ENCODE results near the gene LTBP1. TPM values are rescaled to one million over a fixed set of nuclear protein-coding genes. Genes with fewer than 3 reads are reported as not detected.
"Not testable (repeated sequence)": the region's sequence is repeated elsewhere in the genome, so short reads cannot be mapped to it uniquely, and the experiment has no call there.

Gene LTBP1
- total and polyA plus RNA-seq, 7 experiments from 2014 or later = 0.29 to 2.1 TPM; not detected in 5

- peaks cover 0 to 4% (median 0%) of the 10 kb centered on the region in 7 donors for H3K4me1 Mint-ChIP-seq
- Histone ChIP-seq H3K4me3 (ENCODE audit: low read length) (no peak overlapping the region), H3K9me3 (ENCODE audit: control insufficient read depth in 2 of 3, low read length in 3 of 3) (no peaks in the 10 kb centered on the region), H3K27me3 (ENCODE audit: control insufficient read depth in 2 of 2, insufficient read depth in 2 of 2, low read length in 2 of 2) (no peaks in the 10 kb centered on the region), H3K27ac (ENCODE audit: low read depth, low read length) (no peak overlapping the region), H3K4me1 (ENCODE audit: control insufficient read depth in 2 of 2, insufficient read depth in 2 of 2, low read length in 2 of 2) (no peaks in the 10 kb centered on the region), H3K36me3 (ENCODE audit: control insufficient read depth in 2 of 3, insufficient read depth in 3 of 3, low read length in 3 of 3) (no peaks in the 10 kb centered on the region)
- H3K27ac Mint-ChIP-seq = no peak overlapping the region
- ChIA-PET POLR2A (no interaction called here), CTCF (no interaction called here)
- DNase-seq = no peak
- intact Hi-C loops (cut with micrococcal nuclease) = no loop called here
- peaks cover 0 to 27% (median 3%) of the 10 kb centered on the region in 5 donors for H3K27me3 Mint-ChIP-seq
- H3K9me3 Mint-ChIP-seq = peaks cover 0 to 5% (median 0%) of the 10 kb centered on the region in 11 donors
- peaks cover 0 to 3% (median 0%) of the 10 kb centered on the region in 5 donors for H3K36me3 Mint-ChIP-seq
- no peak for ATAC-seq
- H3K4me3 Mint-ChIP-seq = no peak overlapping the region
Measured at GRCh38 chr2:33167622-33168245, 221.0 kb downstream of the LTBP1 start.

GRCh38 chr2:33168425-33168824 lies 221.7 kb downstream of the LTBP1 start:
- intact Hi-C loops (cut with micrococcal nuclease) = no loop called here
- H3K9me3 Mint-ChIP-seq = peaks cover 0 to 5% (median 0%) of the 10 kb centered on the region in 11 donors
- no peak overlapping the region for H3K4me3 Mint-ChIP-seq
- H3K4me1 Mint-ChIP-seq = peaks cover 0 to 4% (median 0%) of the 10 kb centered on the region in 7 donors
- Histone ChIP-seq H3K27ac (ENCODE audit: low read depth, low read length) (no peak overlapping the region), H3K4me1 (ENCODE audit: control insufficient read depth in 2 of 2, insufficient read depth in 2 of 2, low read length in 2 of 2) (no peaks in the 10 kb centered on the region), H3K27me3 (ENCODE audit: control insufficient read depth in 2 of 2, insufficient read depth in 2 of 2, low read length in 2 of 2) (no peaks in the 10 kb centered on the region), H3K36me3 (ENCODE audit: control insufficient read depth in 2 of 3, insufficient read depth in 3 of 3, low read length in 3 of 3) (no peaks in the 10 kb centered on the region), H3K4me3 (ENCODE audit: low read length) (no peak overlapping the region), H3K9me3 (ENCODE audit: control insufficient read depth in 2 of 3, low read length in 3 of 3) (no peaks in the 10 kb centered on the region)
- H3K27ac Mint-ChIP-seq = no peak overlapping the region
- H3K27me3 Mint-ChIP-seq = peaks cover 0 to 21% (median under 1%) of the 10 kb centered on the region in 5 donors
- DNase-seq (no peak), ATAC-seq (no peak)
- peaks cover 0 to under 1% (median 0%) of the 10 kb centered on the region in 5 donors for H3K36me3 Mint-ChIP-seq
- ChIA-PET POLR2A (interaction anchor here (0.6 kb wide), 1 partner anchor 15 kb away, joined by 6 read pairs; no protein-coding TSS in a partner anchor), CTCF (no interaction called here)

- ATAC-seq (no peak), DNase-seq (no peak)
- peaks cover 0 to 5% (median 0%) of the 10 kb centered on the region in 11 donors for H3K9me3 Mint-ChIP-seq
- H3K27me3 ChIP-seq (ENCODE audit: control insufficient read depth in 2 of 2, insufficient read depth in 2 of 2, low read length in 2 of 2) = no peaks in the 10 kb centered on the region
- intact Hi-C loops (cut with micrococcal nuclease) = no loop called here
- no peak overlapping the region for H3K27ac ChIP-seq (ENCODE audit: low read depth, low read length)
- H3K4me3 ChIP-seq (ENCODE audit: low read length) = no peak overlapping the region
- peaks cover 0 to 17% (median 0%) of the 10 kb centered on the region in 5 donors for H3K27me3 Mint-ChIP-seq
- no peak overlapping the region for H3K4me3 Mint-ChIP-seq
- H3K4me1 ChIP-seq (ENCODE audit: control insufficient read depth in 2 of 2, insufficient read depth in 2 of 2, low read length in 2 of 2) = no peaks in the 10 kb centered on the region
- H3K27ac Mint-ChIP-seq = no peak overlapping the region
- ChIA-PET CTCF (no interaction called here), POLR2A (interaction anchor here (0.6 kb wide), 1 partner anchor 15 kb away, joined by 6 read pairs; no protein-coding TSS in a partner anchor)
- no peaks in the 10 kb centered on the region for H3K9me3 ChIP-seq (ENCODE audit: control insufficient read depth in 2 of 3, low read length in 3 of 3)
- peaks cover 0 to 4% (median 0%) of the 10 kb centered on the region in 7 donors for H3K4me1 Mint-ChIP-seq
- H3K36me3 Mint-ChIP-seq = no peaks in the 10 kb centered on the region
- H3K36me3 ChIP-seq (ENCODE audit: control insufficient read depth in 2 of 3, insufficient read depth in 3 of 3, low read length in 3 of 3) = no peaks in the 10 kb centered on the region
Measured at GRCh38 chr2:33168922-33169321, 222.2 kb downstream of the LTBP1 start.

- peaks cover 0 to 17% (median 0%) of the 10 kb centered on the region in 5 donors for H3K27me3 Mint-ChIP-seq
- DNase-seq; H3K36me3 Mint-ChIP-seq; H3K27ac ChIP-seq (ENCODE audit: low read depth, low read length); H3K4me1 ChIP-seq (ENCODE audit: control insufficient read depth in 2 of 2, insufficient read depth in 2 of 2, low read length in 2 of 2); intact Hi-C loops (cut with micrococcal nuclease); H3K9me3 ChIP-seq (ENCODE audit: control insufficient read depth in 2 of 3, low read length in 3 of 3); ATAC-seq; H3K27me3 ChIP-seq (ENCODE audit: control insufficient read depth in 2 of 2, insufficient read depth in 2 of 2, low read length in 2 of 2); POLR2A ChIA-PET; H3K36me3 ChIP-seq (ENCODE audit: control insufficient read depth in 2 of 3, insufficient read depth in 3 of 3, low read length in 3 of 3); H3K9me3 Mint-ChIP-seq; H3K27ac Mint-ChIP-seq; CTCF ChIA-PET; H3K4me3 ChIP-seq (ENCODE audit: low read length); H3K4me3 Mint-ChIP-seq; H3K4me1 Mint-ChIP-seq: not testable (repeated sequence)
Measured at GRCh38 chr2:33170251-33170650, 223.5 kb downstream of the LTBP1 start.

- intact Hi-C loops (cut with micrococcal nuclease) = no loop called here
- Histone ChIP-seq H3K36me3 (ENCODE audit: control insufficient read depth in 2 of 3, insufficient read depth in 3 of 3, low read length in 3 of 3) (no peaks in the 10 kb centered on the region), H3K4me3 (ENCODE audit: low read length) (no peak overlapping the region), H3K27ac (ENCODE audit: low read depth, low read length) (no peak overlapping the region), H3K4me1 (ENCODE audit: control insufficient read depth in 2 of 2, insufficient read depth in 2 of 2, low read length in 2 of 2) (no peaks in the 10 kb centered on the region), H3K27me3 (ENCODE audit: control insufficient read depth in 2 of 2, insufficient read depth in 2 of 2, low read length in 2 of 2) (no peaks in the 10 kb centered on the region), H3K9me3 (ENCODE audit: control insufficient read depth in 2 of 3, low read length in 3 of 3) (no peaks in the 10 kb centered on the region)
- ChIA-PET CTCF (no interaction called here), POLR2A (no interaction called here)
- ATAC-seq (no peak), DNase-seq (no peak)
- H3K4me1 Mint-ChIP-seq = no peaks in the 10 kb centered on the region
- H3K27me3 Mint-ChIP-seq = no peaks in the 10 kb centered on the region
- no peaks in the 10 kb centered on the region for H3K36me3 Mint-ChIP-seq
- peaks cover 0 to 2% (median 0%) of the 10 kb centered on the region in 11 donors for H3K9me3 Mint-ChIP-seq
- H3K4me3 Mint-ChIP-seq = no peak overlapping the region
- no peak overlapping the region for H3K27ac Mint-ChIP-seq
Measured at GRCh38 chr2:33177627-33178026, 230.9 kb downstream of the LTBP1 start.

- no peak overlapping the region for H3K27ac ChIP-seq (ENCODE audit: low read depth, low read length)
- H3K9me3 ChIP-seq (ENCODE audit: control insufficient read depth in 2 of 3, low read length in 3 of 3) = no peaks in the 10 kb centered on the region
- Mint-ChIP-seq H3K9me3 (peaks cover 0 to 4% (median 0%) of the 10 kb centered on the region in 11 donors), H3K4me1 (no peaks in the 10 kb centered on the region), H3K27me3 (no peaks in the 10 kb centered on the region), H3K4me3 (no peak overlapping the region), H3K36me3 (no peaks in the 10 kb centered on the region), H3K27ac (no peak overlapping the region)
- no peak for ATAC-seq
- H3K27me3 ChIP-seq (ENCODE audit: control insufficient read depth in 2 of 2, insufficient read depth in 2 of 2, low read length in 2 of 2) = no peaks in the 10 kb centered on the region
- ChIA-PET CTCF (no interaction called here), POLR2A (no interaction called here)
- intact Hi-C loops (cut with micrococcal nuclease) = no loop called here
- H3K4me1 ChIP-seq (ENCODE audit: control insufficient read depth in 2 of 2, insufficient read depth in 2 of 2, low read length in 2 of 2) = no peaks in the 10 kb centered on the region
- no peak overlapping the region for H3K4me3 ChIP-seq (ENCODE audit: low read length)
- no peak for DNase-seq
- H3K36me3 ChIP-seq (ENCODE audit: control insufficient read depth in 2 of 3, insufficient read depth in 3 of 3, low read length in 3 of 3) = no peaks in the 10 kb centered on the region
Measured at GRCh38 chr2:33178209-33178608, 231.5 kb downstream of the LTBP1 start.

- DNase-seq (no peak), ATAC-seq (no peak)
- Mint-ChIP-seq H3K4me1 (no peaks in the 10 kb centered on the region), H3K4me3 (no peak overlapping the region), H3K27me3 (no peaks in the 10 kb centered on the region), H3K27ac (no peak overlapping the region), H3K9me3 (peaks cover 0 to 4% (median 0%) of the 10 kb centered on the region in 11 donors), H3K36me3 (no peaks in the 10 kb centered on the region)
- Histone ChIP-seq H3K36me3 (ENCODE audit: control insufficient read depth in 2 of 3, insufficient read depth in 3 of 3, low read length in 3 of 3) (no peaks in the 10 kb centered on the region), H3K9me3 (ENCODE audit: control insufficient read depth in 2 of 3, low read length in 3 of 3) (no peaks in the 10 kb centered on the region), H3K27me3 (ENCODE audit: control insufficient read depth in 2 of 2, insufficient read depth in 2 of 2, low read length in 2 of 2) (no peaks in the 10 kb centered on the region), H3K4me3 (ENCODE audit: low read length) (no peak overlapping the region), H3K27ac (ENCODE audit: low read depth, low read length) (no peak overlapping the region), H3K4me1 (ENCODE audit: control insufficient read depth in 2 of 2, insufficient read depth in 2 of 2, low read length in 2 of 2) (no peaks in the 10 kb centered on the region)
- ChIA-PET POLR2A (no interaction called here), CTCF (no interaction called here)
- intact Hi-C loops (cut with micrococcal nuclease) = no loop called here
Measured at GRCh38 chr2:33180915-33181314, 234.2 kb downstream of the LTBP1 start.

Measured in naive thymus-derived CD4-positive, alpha-beta T cell (primary cell).